ENCODE results near the gene ACCS.

ACCS gene

DNA sequence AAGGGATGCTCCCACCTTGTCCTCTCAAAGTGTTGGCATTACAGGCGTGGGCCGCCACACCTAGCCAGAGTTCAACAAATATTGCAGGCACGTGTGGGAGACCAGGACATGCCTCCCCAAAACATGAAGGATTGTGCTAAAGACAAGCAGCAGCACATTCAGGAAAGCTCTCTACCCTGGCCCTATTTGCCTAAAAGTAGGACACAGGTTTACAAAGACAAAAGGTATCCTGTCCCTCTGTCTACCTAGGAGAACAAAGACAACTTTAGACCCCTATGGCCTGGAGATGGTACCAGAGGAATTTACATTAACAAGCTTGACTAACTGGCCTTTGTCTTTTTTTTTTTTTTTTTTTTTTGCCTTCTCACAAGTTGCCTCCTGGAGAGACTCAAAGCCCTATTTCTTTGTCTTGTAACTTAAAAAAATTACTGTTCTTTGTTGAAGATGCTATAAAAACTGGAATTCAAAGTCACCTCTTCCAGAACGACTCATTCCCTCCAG lies 859 bp upstream of the ACCS start:
- DNase-seq: no peak
- Mint-ChIP-seq H3K4me3 (peak overlapping the region; percentile 83), H3K9me3 (no peaks in the 10 kb centered on the region), H3K4me1 (peaks cover 29% of the 10 kb centered on the region), H3K27ac (no peak overlapping the region), H3K27me3 (ENCODE audit: low read depth, poor library complexity) (peaks cover 17% of the 10 kb centered on the region), H3K36me3 (ENCODE audit: low read depth) (no peaks in the 10 kb centered on the region)
- TF ChIP-seq CTCF (IDR thresholded peaks at IDR 0.05): no peak

- peaks cover 29% of the 10 kb centered on the region for H3K4me1 Mint-ChIP-seq
These were observed 667 bp downstream of the ACCS start for GRCh38 chr11:44066732-44067141.

GRCh38 chr11:44067266-44067665 lies 1.2 kb downstream of the ACCS start:
- Mint-ChIP-seq H3K9me3 (no peaks in the 10 kb centered on the region), H3K27me3 (ENCODE audit: low read depth, poor library complexity) (peaks cover 17% of the 10 kb centered on the region), H3K36me3 (ENCODE audit: low read depth) (peaks cover 10% of the 10 kb centered on the region), H3K4me1 (peaks cover 29% of the 10 kb centered on the region), H3K27ac (no peak overlapping the region), H3K4me3 (peak overlapping the region; percentile 83)
- TF ChIP-seq CTCF (IDR thresholded peaks at IDR 0.05): no peak
- no peak for DNase-seq

More at GRCh38 chr11:44066732-44067141, 667 bp downstream of the ACCS start:
- TF ChIP-seq CTCF (IDR thresholded peaks at IDR 0.05): no peak
- Mint-ChIP-seq H3K27ac (no peak overlapping the region), H3K36me3 (ENCODE audit: low read depth) (peaks cover 10% of the 10 kb centered on the region), H3K27me3 (ENCODE audit: low read depth, poor library complexity) (peaks cover 17% of the 10 kb centered on the region), H3K4me3 (peak overlapping the region; percentile 83), H3K9me3 (no peaks in the 10 kb centered on the region)
- no peak for DNase-seq

DNA sequence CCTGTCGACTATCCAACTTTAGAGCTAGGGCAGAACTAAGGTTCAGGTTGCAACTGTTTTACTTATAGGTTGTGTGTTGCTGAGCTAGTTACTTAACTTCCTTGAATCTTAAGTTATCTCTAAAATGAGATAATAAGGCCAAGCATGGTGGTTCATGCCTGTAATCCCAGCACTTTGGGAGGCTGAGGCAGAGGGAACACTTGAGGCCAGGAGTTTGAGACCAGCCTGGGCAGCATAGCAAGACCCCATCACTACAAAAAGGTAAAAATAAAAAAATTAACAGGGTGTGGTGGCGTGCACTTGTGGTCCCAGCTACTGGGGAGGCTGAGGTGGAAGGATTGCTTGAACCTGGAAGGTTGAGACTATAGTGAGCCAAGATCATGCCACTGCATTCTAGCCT lies 2.1 kb downstream of the ACCS start:
- Mint-ChIP-seq H3K9me3 (no peaks in the 10 kb centered on the region), H3K27me3 (ENCODE audit: low read depth, poor library complexity) (peaks cover 13% of the 10 kb centered on the region), H3K27ac (no peak overlapping the region), H3K4me3 (no peak overlapping the region), H3K4me1 (peaks cover 29% of the 10 kb centered on the region), H3K36me3 (ENCODE audit: low read depth) (peaks cover 10% of the 10 kb centered on the region)
- DNase-seq: no peak
- no peak for TF ChIP-seq CTCF (IDR thresholded peaks at IDR 0.05)

DNA sequence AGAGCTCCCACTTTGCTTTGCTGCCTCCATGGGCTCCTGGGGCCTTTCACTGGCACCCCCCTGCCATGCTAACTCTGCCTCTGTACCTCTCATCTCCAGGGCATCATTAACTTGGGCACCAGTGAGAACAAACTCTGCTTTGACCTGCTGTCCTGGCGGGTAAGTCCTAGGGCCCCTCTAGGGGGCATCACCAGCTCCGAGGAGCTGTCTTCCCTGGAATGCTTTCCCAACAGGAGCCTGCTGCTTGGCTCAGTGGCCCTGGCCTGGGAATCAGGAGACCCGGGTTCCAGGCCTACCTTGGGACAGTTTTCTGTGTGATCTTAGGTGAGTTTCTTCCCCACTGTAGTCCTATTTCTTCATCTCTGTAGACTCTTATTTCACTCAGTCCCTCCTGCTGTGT lies 5.1 kb downstream of the ACCS start:
- Mint-ChIP-seq H3K36me3 (ENCODE audit: low read depth) (peaks cover 10% of the 10 kb centered on the region), H3K4me1 (peaks cover 7% of the 10 kb centered on the region), H3K9me3 (no peaks in the 10 kb centered on the region), H3K27me3 (ENCODE audit: low read depth, poor library complexity) (peaks cover 9% of the 10 kb centered on the region), H3K4me3 (no peak overlapping the region), H3K27ac (no peak overlapping the region)
- no peak for TF ChIP-seq CTCF (IDR thresholded peaks at IDR 0.05)
- no peak for DNase-seq

All from nephron progenitor cell (in vitro differentiated cells).